ENCODE measurements around the gene NUB1.

NUB1 gene

GRCh38 chr7:151398446-151399304 lies 57.1 kb downstream of the NUB1 start:
- DNase-seq (ENCODE audit: extremely low spot score) = no peak
- TF ChIP-seq FOXA1 (IDR thresholded peaks at IDR 0.05) (no peak), ELF4 (IDR thresholded peaks at IDR 0.05) (no peak), BHLHE40 (IDR thresholded peaks at IDR 0.05; ENCODE audit: borderline replicate concordance) (no peak), NFRKB (IDR thresholded peaks at IDR 0.05) (no peak), SUZ12 (IDR thresholded peaks at IDR 0.05) (no peak), HDGF (IDR thresholded peaks at IDR 0.05; ENCODE audit: borderline replicate concordance) (no peak), PKNOX1 (IDR thresholded peaks at IDR 0.05) (no peak), LEF1 (IDR thresholded peaks at IDR 0.05; ENCODE audit: borderline replicate concordance) (no peak)
- ChIA-PET CTCF (no interaction called here), POLR2A (no interaction called here)

- no peak for DNase-seq (ENCODE audit: extremely low spot score)
- CTCF ChIA-PET = no interaction called here
- POLR2A ChIA-PET = no interaction called here
- TF ChIP-seq SUZ12 (IDR thresholded peaks at IDR 0.05) = no peak
Observed at GRCh38 chr7:151399305-151399601, 57.6 kb downstream of the NUB1 start.

GRCh38 chr7:151399906-151400305 lies 58.3 kb downstream of the NUB1 start:
- CTCF ChIA-PET = interaction anchor here (0.7 kb wide), 1 partner anchor 33 kb away, joined by 4 read pairs; no protein-coding TSS in a partner anchor
- no peak for DNase-seq (ENCODE audit: extremely low spot score)
- POLR2A ChIA-PET = no interaction called here
- TF ChIP-seq SUZ12 (IDR thresholded peaks at IDR 0.05) (no peak), ELF4 (IDR thresholded peaks at IDR 0.05) (no peak), HDGF (IDR thresholded peaks at IDR 0.05; ENCODE audit: borderline replicate concordance) (no peak), ZNF384 (IDR thresholded peaks at IDR 0.05) (no peak), ARNT (IDR thresholded peaks at IDR 0.05) (no peak), FOXA1 (IDR thresholded peaks at IDR 0.05) (no peak), BHLHE40 (IDR thresholded peaks at IDR 0.05; ENCODE audit: borderline replicate concordance) (no peak), LEF1 (IDR thresholded peaks at IDR 0.05; ENCODE audit: borderline replicate concordance) (no peak), L3MBTL2 (conservative IDR thresholded peaks at IDR 0.05) (no peak), NFRKB (IDR thresholded peaks at IDR 0.05) (no peak), CTBP1 (IDR thresholded peaks at IDR 0.05; ENCODE audit: borderline replicate concordance) (no peak)

GRCh38 chr7:151400626-151401315 lies 59.2 kb downstream of the NUB1 start:
- TF ChIP-seq ELF4 (IDR thresholded peaks at IDR 0.05) (no peak), PKNOX1 (IDR thresholded peaks at IDR 0.05) (no peak), FOXM1 (IDR thresholded peaks at IDR 0.05; ENCODE audit: borderline replicate concordance) (no peak), BHLHE40 (IDR thresholded peaks at IDR 0.05; ENCODE audit: borderline replicate concordance) (no peak), HDGF (IDR thresholded peaks at IDR 0.05; ENCODE audit: borderline replicate concordance) (no peak), TARDBP (IDR thresholded peaks at IDR 0.05) (no peak), FOXK2 (IDR thresholded peaks at IDR 0.05) (no peak), FOXA1 (IDR thresholded peaks at IDR 0.05) (no peak), ARNT (IDR thresholded peaks at IDR 0.05) (no peak)
- DNase-seq (ENCODE audit: extremely low spot score) = no peak
- POLR2A ChIA-PET = no interaction called here
- CTCF ChIA-PET = no interaction called here

- TF ChIP-seq CTBP1 (IDR thresholded peaks at IDR 0.05; ENCODE audit: borderline replicate concordance) (no peak), SP1 (IDR thresholded peaks at IDR 0.05) (no peak), BHLHE40 (IDR thresholded peaks at IDR 0.05; ENCODE audit: borderline replicate concordance) (no peak), L3MBTL2 (conservative IDR thresholded peaks at IDR 0.05) (no peak), ELF4 (IDR thresholded peaks at IDR 0.05) (no peak), ARNT (IDR thresholded peaks at IDR 0.05) (no peak), PKNOX1 (IDR thresholded peaks at IDR 0.05) (no peak), TARDBP (IDR thresholded peaks at IDR 0.05) (no peak), SUZ12 (IDR thresholded peaks at IDR 0.05) (no peak), HDGF (IDR thresholded peaks at IDR 0.05; ENCODE audit: borderline replicate concordance) (no peak), FOXA1 (IDR thresholded peaks at IDR 0.05) (no peak), FOXM1 (IDR thresholded peaks at IDR 0.05; ENCODE audit: borderline replicate concordance) (no peak), ZNF384 (IDR thresholded peaks at IDR 0.05) (no peak), LEF1 (IDR thresholded peaks at IDR 0.05; ENCODE audit: borderline replicate concordance) (no peak), FOXK2 (IDR thresholded peaks at IDR 0.05) (no peak), NFRKB (IDR thresholded peaks at IDR 0.05) (no peak)
- POLR2A ChIA-PET = no interaction called here
- peak; percentile 56 for DNase-seq (ENCODE audit: extremely low spot score)
- CTCF ChIA-PET = no interaction called here
Observed at GRCh38 chr7:151402029-151402835, 60.6 kb downstream of the NUB1 start.

GRCh38 chr7:151403764-151404163 lies 62.2 kb downstream of the NUB1 start:
- ChIA-PET POLR2A (no interaction called here), CTCF (interaction anchor here (0.6 kb wide), 1 partner anchor 11 kb away, joined by 3 read pairs; no protein-coding TSS in a partner anchor)
- no peak for DNase-seq (ENCODE audit: extremely low spot score)
- TF ChIP-seq SUZ12 (IDR thresholded peaks at IDR 0.05) = no peak
- no peak for TF ChIP-seq TARDBP (IDR thresholded peaks at IDR 0.05)
- TF ChIP-seq L3MBTL2 (conservative IDR thresholded peaks at IDR 0.05) = no peak
- no peak for TF ChIP-seq FOXA1 (IDR thresholded peaks at IDR 0.05)
- no peak for TF ChIP-seq PKNOX1 (IDR thresholded peaks at IDR 0.05)
- TF ChIP-seq HDGF (IDR thresholded peaks at IDR 0.05; ENCODE audit: borderline replicate concordance) = no peak
- no peak for TF ChIP-seq CTBP1 (IDR thresholded peaks at IDR 0.05; ENCODE audit: borderline replicate concordance)
- no peak for TF ChIP-seq FOXM1 (IDR thresholded peaks at IDR 0.05; ENCODE audit: borderline replicate concordance)
- no peak for TF ChIP-seq ELF4 (IDR thresholded peaks at IDR 0.05)
- TF ChIP-seq NFRKB (IDR thresholded peaks at IDR 0.05) = no peak
- no peak for TF ChIP-seq ZNF384 (IDR thresholded peaks at IDR 0.05)
- TF ChIP-seq SP1 (IDR thresholded peaks at IDR 0.05) = no peak

Data from HEK293T (cell line).